GM19397 (cell line): ENCODE data around the gene HACD1.

Source experiments
- ATAC-seq: cut with Tn5 transposase; IDR thresholded peaks from one replicate; pipeline ENCODE4 v1.9.1; 2021; ENCODE audit warnings: mild to moderate bottlenecking, moderate library complexity; ENCODE audit not compliant: unreplicated experiment

Gene HACD1

DNA sequence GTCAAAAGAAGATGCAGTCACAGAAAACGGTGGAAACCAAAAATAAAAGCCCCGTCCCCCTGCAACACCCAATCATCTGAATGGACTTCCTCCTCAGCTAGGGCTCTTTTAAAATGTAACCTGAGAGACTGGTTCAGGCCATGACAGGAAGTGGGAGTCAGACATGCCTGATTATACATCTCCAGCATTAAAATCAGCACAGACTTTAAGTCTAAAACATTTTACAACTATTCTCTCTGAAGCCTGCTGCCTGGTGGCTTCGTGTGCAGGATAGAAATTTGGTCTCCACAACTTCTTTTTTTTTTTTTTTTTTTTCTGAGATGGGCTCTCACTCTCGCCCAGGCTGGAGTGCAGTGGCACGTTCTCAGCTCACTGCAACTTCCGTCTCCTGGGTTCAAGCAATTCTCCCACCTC is 30.3 kb downstream of the HACD1 start:
- peak; percentile 48 for ATAC-seq

DNA sequence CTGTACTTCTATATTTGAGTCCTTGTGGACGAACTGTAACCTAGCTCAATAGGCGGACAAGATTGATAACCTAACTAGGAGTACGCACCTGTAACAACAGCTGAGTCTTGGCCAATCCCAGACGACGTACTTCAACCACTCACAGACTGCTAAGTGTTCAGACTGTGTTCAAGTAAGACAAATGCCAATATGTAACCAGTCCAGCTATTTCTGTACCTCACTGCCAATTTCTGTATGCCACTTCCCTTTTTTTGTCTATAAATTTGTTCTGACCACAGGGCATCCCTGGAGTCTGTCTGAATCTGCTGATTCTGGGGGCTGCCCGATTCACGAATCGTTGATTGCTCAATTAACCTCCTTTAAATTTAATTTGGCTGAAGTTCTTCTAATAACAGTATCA is 32.2 kb downstream of the HACD1 start:
- ATAC-seq, result peak; percentile 79

DNA sequence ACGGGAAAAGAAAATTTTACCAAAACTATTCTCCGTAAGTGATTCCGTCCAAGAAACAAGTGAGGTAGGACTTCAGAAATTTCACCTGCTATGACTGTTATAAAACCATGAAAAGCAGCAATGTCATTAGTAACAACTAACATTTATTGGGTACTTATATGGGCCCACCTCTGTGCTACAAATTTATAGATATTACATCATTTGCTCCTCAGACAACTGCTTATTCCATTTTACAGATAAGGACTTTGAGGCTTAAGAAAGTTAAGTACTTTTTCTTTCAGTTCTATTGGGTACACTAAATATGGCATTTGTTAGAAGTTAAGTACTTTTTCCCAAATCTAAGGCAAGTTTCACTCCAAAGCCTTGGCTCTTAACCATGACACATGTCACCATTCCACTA is 36.3 kb downstream of the HACD1 start:
- no peak for ATAC-seq

DNA sequence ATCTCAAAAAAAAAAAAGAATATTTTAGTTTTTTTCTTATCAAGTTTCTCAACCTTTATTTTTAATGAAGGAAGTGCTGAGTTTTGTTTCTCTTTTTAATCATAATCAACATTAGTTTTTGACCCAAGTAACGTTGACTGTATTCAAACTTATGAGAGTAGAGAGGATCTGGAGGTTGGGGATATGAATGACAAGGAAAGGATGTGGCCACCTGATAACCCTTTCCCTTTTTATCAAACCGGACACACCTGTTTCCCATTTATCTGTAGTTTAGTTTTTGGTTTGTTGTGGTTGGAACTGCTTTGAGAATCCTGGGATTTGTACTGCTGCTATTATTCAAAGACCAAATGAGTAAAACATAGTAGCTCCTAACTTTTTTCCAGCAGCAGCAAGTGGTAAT is 38.6 kb downstream of the HACD1 start:
- ATAC-seq, result no peak

DNA sequence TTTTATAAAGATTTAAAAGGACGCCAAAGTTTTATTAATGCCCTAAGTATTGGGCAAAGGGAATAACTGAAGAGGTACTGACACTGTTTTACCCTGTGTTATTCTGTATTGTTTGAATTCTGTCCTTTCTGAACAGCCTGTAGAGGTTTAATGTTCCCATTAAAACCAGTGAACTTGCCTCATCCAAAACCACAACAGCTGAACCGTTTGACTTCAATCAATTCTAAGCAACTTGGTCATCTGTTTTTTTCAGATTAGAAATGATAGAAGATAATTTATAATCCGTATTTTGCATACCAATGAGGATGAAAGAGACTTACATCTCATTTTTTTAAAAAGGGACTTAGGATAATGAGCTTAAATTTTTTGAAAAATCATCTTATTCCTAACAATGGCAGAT is 40.4 kb downstream of the HACD1 start:
- no peak for ATAC-seq

DNA sequence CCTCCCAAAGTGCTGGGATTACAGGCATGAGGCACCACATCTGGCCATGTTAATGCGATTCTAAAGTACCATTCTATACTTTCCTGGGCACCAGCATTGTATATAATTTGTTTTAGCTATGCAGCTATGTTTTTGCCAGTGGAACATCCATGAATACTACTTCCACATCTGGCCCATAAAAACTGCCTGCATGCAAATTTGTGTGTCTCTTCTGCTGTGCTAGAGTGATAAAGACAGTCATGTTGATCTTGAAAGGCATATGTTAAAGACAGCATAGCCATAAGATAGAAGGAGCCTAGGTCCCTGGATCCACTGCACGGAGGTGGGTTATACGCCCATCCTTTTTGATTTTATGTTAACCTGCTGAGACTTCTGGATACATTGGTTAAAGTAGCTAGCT is 52.3 kb downstream of the HACD1 start:
- ATAC-seq, result no peak

DNA sequence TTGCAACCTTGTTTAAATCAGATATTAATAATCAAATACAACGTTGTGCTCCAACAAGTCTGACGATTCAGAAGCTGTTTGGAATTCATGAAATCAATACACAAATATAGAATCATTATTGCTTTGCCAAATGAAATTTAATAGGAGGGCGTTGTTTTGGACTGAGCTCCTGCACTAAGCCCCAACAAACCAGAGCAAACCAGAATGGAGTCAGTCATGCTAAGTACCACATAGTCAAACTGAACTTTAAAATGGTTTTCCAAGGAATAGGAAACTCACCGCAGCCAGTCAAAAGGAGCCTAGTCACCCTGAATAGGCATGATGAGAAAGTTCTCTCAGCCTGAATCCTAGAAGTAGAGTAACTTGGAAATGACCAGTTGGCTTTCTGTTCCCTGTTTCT is 53.7 kb downstream of the HACD1 start:
- ATAC-seq, result no peak

DNA sequence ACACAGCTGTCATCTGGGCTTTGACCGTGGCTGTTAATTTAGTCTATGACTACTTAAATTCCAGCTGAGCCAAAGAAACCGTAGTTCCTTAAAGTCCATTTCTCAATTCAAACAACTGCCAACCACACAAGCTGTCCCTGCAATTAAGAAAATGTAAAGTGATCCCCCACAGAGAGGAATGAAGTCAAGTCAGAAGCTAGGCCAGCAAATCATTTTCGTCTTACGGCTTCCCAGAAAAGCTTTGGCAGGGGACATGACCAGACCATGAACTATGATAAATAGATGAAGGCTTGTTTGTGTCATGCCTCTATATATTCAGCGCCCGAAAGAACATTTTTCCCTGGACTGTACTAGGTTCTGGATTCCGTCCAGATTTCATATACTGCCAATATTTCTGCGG is 54.6 kb downstream of the HACD1 start:
- no peak for ATAC-seq

DNA sequence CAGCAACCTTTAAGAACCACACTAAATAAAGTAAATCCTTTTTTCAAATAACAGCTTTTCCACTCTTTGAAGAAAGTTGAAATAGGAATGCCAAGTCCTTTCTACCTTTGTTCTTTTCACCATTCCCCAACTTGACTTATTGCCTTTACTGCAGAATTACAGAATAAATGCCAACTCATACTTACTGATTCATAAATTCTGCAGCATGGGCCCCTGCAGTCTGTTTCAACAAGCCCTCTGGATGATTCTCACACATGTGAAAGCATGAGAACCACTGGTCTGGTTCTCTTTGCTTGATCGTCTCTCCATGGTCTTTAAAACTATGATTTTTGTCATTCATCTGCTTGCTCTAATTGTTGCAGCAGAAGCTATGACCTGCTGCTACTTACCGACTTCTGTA is 56.1 kb downstream of the HACD1 start:
- no peak for ATAC-seq

DNA sequence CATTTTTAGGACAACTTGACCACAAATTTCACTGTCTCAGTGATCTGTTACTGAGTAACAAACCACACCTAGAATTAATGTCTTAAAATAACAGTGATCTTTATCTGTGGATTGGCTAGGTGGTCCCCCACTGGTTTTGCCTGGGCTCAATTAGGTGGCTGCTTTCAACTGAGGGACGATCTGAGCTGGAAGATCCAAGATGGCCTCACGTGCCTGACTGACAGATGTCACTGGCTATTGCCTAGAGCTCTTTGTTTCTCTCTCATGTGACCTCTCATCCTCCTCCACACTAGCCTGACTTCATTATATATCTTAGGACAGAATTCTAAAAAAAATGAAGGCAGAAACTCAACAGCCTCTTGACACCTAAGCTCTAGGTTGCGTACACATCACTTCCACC is 59.7 kb downstream of the HACD1 start:
- ATAC-seq, result no peak

DNA sequence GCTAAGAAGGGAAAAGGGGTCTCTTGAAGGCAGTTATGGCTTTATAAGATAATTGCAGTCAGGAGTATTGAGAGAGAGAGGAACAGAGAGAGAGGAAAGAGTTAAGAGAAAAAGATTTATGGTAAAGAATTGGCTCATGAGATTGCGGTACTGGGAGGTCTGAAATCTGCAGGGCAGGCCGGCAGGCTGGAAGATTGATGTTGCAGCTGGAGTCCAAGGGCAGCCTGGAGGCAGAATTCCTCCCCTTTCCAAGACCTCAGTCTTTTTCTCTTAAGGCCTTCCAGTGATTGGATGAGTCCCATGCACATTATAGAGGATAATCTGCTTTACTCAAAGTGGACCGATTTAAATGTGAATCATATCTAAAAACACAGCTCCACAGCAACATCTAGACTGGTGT is 68.4 kb downstream of the HACD1 start:
- ATAC-seq, result no peak

DNA sequence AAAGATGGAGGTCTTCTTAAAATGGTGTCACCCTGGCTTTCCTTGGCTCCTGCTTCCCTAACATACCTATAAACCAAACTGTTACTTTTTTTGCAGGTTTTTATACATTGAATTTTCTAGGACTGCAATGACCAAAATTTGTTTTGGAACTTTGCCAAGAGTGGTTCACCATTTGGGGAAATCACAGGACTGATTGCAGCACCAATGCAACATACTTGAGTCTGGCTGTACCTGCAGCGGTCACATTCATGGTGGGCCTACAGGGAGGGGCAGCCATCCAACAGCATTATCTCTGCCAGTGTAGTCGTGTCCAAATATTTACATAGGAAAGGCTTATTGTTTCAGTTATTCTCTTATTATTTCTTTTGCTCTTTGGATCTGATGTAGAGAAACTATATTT is 69.0 kb downstream of the HACD1 start:
- ATAC-seq, result no peak

DNA sequence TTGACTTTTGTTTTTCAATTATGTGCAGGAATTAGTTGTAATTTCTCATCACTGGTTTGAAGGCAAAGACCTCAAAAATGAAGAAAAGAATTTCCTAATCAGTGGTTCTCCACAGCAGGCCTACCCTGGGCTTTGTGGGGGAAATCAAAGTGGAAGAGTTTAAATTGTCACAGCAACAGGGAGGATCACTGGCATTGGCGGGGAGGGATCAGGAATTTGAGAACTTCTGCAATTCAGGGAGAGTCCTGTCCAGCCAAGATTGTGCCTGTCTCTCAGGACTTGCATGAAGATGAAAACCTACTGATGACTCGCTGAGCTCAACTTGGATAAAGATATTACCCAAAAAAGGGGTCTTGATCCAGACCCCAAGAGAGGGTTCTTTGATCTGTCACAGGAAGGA is 70.1 kb downstream of the HACD1 start:
- no peak for ATAC-seq

DNA sequence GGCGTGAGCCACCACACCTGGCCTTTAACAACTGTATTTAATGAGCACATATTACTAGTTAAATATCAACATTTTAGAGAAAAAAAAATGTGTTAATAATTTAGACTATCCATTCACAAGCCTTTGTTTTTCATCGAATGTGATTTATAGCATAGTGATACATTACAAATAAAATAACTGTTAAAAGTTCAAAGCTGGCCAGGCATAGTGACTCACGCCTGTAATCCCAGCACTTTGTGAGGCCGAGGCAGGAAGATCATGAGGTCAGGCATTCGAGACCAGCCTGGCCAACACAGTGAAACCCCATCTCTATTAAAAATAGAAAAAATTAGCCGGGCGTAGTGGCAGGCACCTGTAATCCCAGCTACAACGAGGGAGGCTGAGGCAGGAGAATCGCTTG is 72.7 kb downstream of the HACD1 start:
- no peak for ATAC-seq
